ENCODE data around the gene INPP5J.
"Not testable (repeated sequence)": the region's sequence is repeated elsewhere in the genome, so short reads cannot be mapped to it uniquely, and the experiment has no call there.

INPP5J gene

GRCh38 chr22:31153357-31153756, 30.6 kb downstream of the INPP5J start:
- no peak overlapping the region for H3K27ac ChIP-seq (ENCODE audit: low read depth, low read length)
- no peak overlapping the region for H3K4me3 ChIP-seq (ENCODE audit: low read length)
- H3K27me3 ChIP-seq (ENCODE audit: control insufficient read depth, insufficient read depth, low read length) = no peaks in the 10 kb centered on the region
- H3K9ac ChIP-seq (ENCODE audit: low read length) = no peak overlapping the region
- no peaks in the 10 kb centered on the region for H3K36me3 ChIP-seq (ENCODE audit: control insufficient read depth, insufficient read depth, low read length)
- H3K4me1 ChIP-seq (ENCODE audit: control insufficient read depth, insufficient read depth, low read length) = peaks cover 13% of the 10 kb centered on the region

- H3K27me3 ChIP-seq (ENCODE audit: control insufficient read depth, insufficient read depth, low read length) = no peaks in the 10 kb centered on the region
- H3K9ac ChIP-seq (ENCODE audit: low read length) = no peak overlapping the region
- H3K36me3 ChIP-seq (ENCODE audit: control insufficient read depth, insufficient read depth, low read length) = no peaks in the 10 kb centered on the region
- peaks cover 10% of the 10 kb centered on the region for H3K4me1 ChIP-seq (ENCODE audit: control insufficient read depth, insufficient read depth, low read length)
- H3K4me3 ChIP-seq (ENCODE audit: low read length) = no peak overlapping the region
- H3K27ac ChIP-seq (ENCODE audit: low read depth, low read length) = peak overlapping the region; percentile 38
Measured at GRCh38 chr22:31154975-31155374, 32.2 kb downstream of the INPP5J start.

- Histone ChIP-seq H3K9ac (ENCODE audit: low read length) (no peak overlapping the region), H3K36me3 (ENCODE audit: control insufficient read depth, insufficient read depth, low read length) (no peaks in the 10 kb centered on the region), H3K4me1 (ENCODE audit: control insufficient read depth, insufficient read depth, low read length) (peaks cover 10% of the 10 kb centered on the region), H3K27ac (ENCODE audit: low read depth, low read length) (peak overlapping the region; percentile 38), H3K27me3 (ENCODE audit: control insufficient read depth, insufficient read depth, low read length) (no peaks in the 10 kb centered on the region), H3K4me3 (ENCODE audit: low read length) (no peak overlapping the region)
Measured at GRCh38 chr22:31155422-31155821, 32.7 kb downstream of the INPP5J start.

GRCh38 chr22:31160328-31160978, 37.7 kb downstream of the INPP5J start:
- Histone ChIP-seq H3K4me1 (ENCODE audit: control insufficient read depth, insufficient read depth, low read length) (peaks cover 15% of the 10 kb centered on the region), H3K36me3 (ENCODE audit: control insufficient read depth, insufficient read depth, low read length) (no peaks in the 10 kb centered on the region), H3K27me3 (ENCODE audit: control insufficient read depth, insufficient read depth, low read length) (no peaks in the 10 kb centered on the region), H3K4me3 (ENCODE audit: low read length) (peak overlapping the region; percentile 83), H3K27ac (ENCODE audit: low read depth, low read length) (peak overlapping the region; percentile 72), H3K9ac (ENCODE audit: low read length) (peak overlapping the region; percentile 74)

DNA sequence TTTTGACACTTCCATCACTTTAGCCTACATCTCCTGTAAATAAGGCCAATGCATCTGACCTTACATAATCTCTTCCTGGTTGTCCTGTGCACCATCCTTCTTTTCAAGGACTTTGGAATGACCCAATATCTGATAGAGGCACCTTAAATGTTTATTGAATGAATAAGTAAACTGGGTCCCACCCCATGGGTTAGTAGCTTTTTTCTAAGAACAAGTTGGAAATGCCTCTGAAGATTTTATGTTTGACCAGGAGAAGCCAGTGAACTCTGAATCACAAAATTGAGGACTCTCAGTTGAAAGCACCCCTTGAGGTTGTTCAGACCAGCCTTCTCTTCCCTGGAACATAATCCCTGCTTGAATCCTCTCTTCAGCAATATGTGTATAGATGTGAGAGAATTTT, 38.6 kb downstream of the INPP5J start:
- Histone ChIP-seq H3K4me3 (ENCODE audit: low read length) (peak overlapping the region; percentile 83), H3K9ac (ENCODE audit: low read length) (no peak overlapping the region), H3K27ac (ENCODE audit: low read depth, low read length) (no peak overlapping the region), H3K36me3 (ENCODE audit: control insufficient read depth, insufficient read depth, low read length) (no peaks in the 10 kb centered on the region), H3K4me1 (ENCODE audit: control insufficient read depth, insufficient read depth, low read length) (peaks cover 10% of the 10 kb centered on the region), H3K27me3 (ENCODE audit: control insufficient read depth, insufficient read depth, low read length) (no peaks in the 10 kb centered on the region)

GRCh38 chr22:31162015-31162765, 39.4 kb downstream of the INPP5J start:
- Histone ChIP-seq H3K27ac (ENCODE audit: low read depth, low read length) (no peak overlapping the region), H3K36me3 (ENCODE audit: control insufficient read depth, insufficient read depth, low read length) (no peaks in the 10 kb centered on the region), H3K27me3 (ENCODE audit: control insufficient read depth, insufficient read depth, low read length) (no peaks in the 10 kb centered on the region), H3K4me1 (ENCODE audit: control insufficient read depth, insufficient read depth, low read length) (peaks cover 10% of the 10 kb centered on the region), H3K9ac (ENCODE audit: low read length) (no peak overlapping the region), H3K4me3 (ENCODE audit: low read length) (no peak overlapping the region)

DNA sequence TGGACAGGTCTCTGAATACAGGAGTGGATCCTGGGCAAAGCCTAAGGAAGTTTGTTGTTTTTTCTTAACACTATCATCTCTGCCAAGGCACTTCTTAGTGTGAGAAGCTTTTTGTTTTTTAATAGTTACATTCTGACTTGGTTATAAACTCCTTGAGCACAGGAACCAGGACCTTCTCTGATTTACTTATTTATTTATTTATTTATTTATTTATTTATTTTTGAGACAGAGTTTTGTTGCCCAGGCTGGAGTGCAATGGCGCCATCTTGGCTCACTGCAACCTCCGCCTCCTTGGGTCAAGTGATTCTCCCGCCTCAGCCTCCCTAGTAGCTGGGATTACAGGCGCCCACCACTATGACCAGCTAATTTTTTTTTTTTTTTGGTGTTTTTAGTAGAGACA, 48.2 kb downstream of the INPP5J start:
- H3K4me1 ChIP-seq (ENCODE audit: control insufficient read depth, insufficient read depth, low read length) = peaks cover 13% of the 10 kb centered on the region

DNA sequence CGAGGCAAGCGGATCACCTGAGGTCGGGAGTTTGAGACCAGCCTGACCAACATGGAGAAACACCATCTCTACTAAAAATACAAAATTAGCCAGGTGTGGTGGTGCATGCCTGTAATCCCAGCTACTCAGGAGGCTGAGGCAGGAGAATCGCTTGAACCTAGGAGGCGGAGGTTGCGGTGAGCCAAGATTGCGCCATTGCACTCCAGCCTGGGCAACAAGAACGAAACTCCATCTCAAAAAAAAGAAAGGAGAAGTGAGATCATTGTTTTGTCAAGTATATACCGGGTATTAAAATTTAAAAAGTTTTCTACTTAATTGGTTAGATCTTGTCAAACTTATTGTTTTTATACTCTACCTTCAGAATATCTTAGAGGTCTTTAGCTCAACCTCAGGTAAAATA, 49.0 kb downstream of the INPP5J start:
- H3K4me3 ChIP-seq (ENCODE audit: low read length); H3K36me3 ChIP-seq (ENCODE audit: control insufficient read depth, insufficient read depth, low read length); H3K9ac ChIP-seq (ENCODE audit: low read length); H3K27ac ChIP-seq (ENCODE audit: low read depth, low read length); H3K27me3 ChIP-seq (ENCODE audit: control insufficient read depth, insufficient read depth, low read length): not testable (repeated sequence)
- H3K4me1 ChIP-seq (ENCODE audit: control insufficient read depth, insufficient read depth, low read length) = peaks cover 13% of the 10 kb centered on the region

More for the DNA sequence above, 48.2 kb downstream of the INPP5J start:
- Histone ChIP-seq H3K9ac (ENCODE audit: low read length) (no peak overlapping the region), H3K36me3 (ENCODE audit: control insufficient read depth, insufficient read depth, low read length) (no peaks in the 10 kb centered on the region), H3K4me3 (ENCODE audit: low read length) (no peak overlapping the region), H3K27me3 (ENCODE audit: control insufficient read depth, insufficient read depth, low read length) (no peaks in the 10 kb centered on the region), H3K27ac (ENCODE audit: low read depth, low read length) (no peak overlapping the region)

GRCh38 chr22:31173386-31174145, 50.8 kb downstream of the INPP5J start:
- peak overlapping the region; percentile 66 for H3K27ac ChIP-seq (ENCODE audit: low read depth, low read length)

GRCh38 chr22:31176923-31177322, 54.2 kb downstream of the INPP5J start:
- H3K4me1 ChIP-seq (ENCODE audit: control insufficient read depth, insufficient read depth, low read length) = peaks cover 13% of the 10 kb centered on the region
- H3K9ac ChIP-seq (ENCODE audit: low read length) = no peak overlapping the region
- H3K36me3 ChIP-seq (ENCODE audit: control insufficient read depth, insufficient read depth, low read length) = no peaks in the 10 kb centered on the region

More at GRCh38 chr22:31173386-31174145, 50.8 kb downstream of the INPP5J start:
- Histone ChIP-seq H3K27me3 (ENCODE audit: control insufficient read depth, insufficient read depth, low read length) (no peaks in the 10 kb centered on the region), H3K9ac (ENCODE audit: low read length) (no peak overlapping the region), H3K4me1 (ENCODE audit: control insufficient read depth, insufficient read depth, low read length) (peaks cover 13% of the 10 kb centered on the region), H3K4me3 (ENCODE audit: low read length) (no peak overlapping the region), H3K36me3 (ENCODE audit: control insufficient read depth, insufficient read depth, low read length) (no peaks in the 10 kb centered on the region)

DNA sequence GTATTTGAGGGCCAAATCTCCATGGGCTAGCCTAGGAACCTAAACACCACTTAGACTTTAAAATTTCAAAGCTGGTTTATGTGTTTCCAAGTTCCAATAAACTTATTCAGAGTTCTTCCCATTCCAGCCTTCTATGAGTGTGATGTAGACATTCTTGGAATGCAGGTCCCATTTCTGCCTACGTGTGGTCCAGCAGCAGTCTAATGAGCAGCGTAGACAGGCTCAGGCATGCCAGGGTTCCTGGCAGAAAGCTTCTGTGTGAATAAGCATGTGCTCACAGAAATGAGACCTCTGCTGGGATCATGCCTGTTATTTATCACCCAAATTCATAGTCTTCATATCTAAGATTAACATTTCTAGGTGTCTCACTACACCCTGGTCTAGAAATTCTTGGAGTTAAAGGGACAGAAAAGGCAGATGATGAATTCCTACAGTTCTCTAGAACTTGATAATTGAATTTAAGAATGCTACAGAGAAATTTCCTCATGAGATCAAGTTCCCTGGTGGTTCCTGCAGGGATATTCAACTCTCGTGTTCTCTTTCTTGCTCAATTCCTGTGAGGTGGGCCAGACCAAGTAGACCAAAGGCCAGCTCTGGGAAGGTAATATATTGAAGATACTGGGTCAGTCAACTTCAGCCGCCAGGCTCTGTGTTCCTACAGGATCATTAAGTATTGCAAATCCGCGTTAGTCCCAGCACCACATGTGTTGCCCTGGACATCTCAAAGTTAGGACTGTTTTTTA, 54.8 kb downstream of the INPP5J start:
- H3K36me3 ChIP-seq (ENCODE audit: control insufficient read depth, insufficient read depth, low read length) = no peaks in the 10 kb centered on the region
- peaks cover 13% of the 10 kb centered on the region for H3K4me1 ChIP-seq (ENCODE audit: control insufficient read depth, insufficient read depth, low read length)
- no peaks in the 10 kb centered on the region for H3K27me3 ChIP-seq (ENCODE audit: control insufficient read depth, insufficient read depth, low read length)
- H3K4me3 ChIP-seq (ENCODE audit: low read length) = no peak overlapping the region
- H3K9ac ChIP-seq (ENCODE audit: low read length) = no peak overlapping the region
- H3K27ac ChIP-seq (ENCODE audit: low read depth, low read length) = no peak overlapping the region

More at GRCh38 chr22:31176923-31177322, 54.2 kb downstream of the INPP5J start:
- H3K27ac ChIP-seq (ENCODE audit: low read depth, low read length) = no peak overlapping the region
- no peak overlapping the region for H3K4me3 ChIP-seq (ENCODE audit: low read length)
- no peaks in the 10 kb centered on the region for H3K27me3 ChIP-seq (ENCODE audit: control insufficient read depth, insufficient read depth, low read length)

GRCh38 chr22:31178859-31179258, 56.1 kb downstream of the INPP5J start:
- Histone ChIP-seq H3K27ac (ENCODE audit: low read depth, low read length) (no peak overlapping the region), H3K4me3 (ENCODE audit: low read length) (no peak overlapping the region), H3K36me3 (ENCODE audit: control insufficient read depth, insufficient read depth, low read length) (no peaks in the 10 kb centered on the region), H3K4me1 (ENCODE audit: control insufficient read depth, insufficient read depth, low read length) (peaks cover 3% of the 10 kb centered on the region), H3K27me3 (ENCODE audit: control insufficient read depth, insufficient read depth, low read length) (no peaks in the 10 kb centered on the region), H3K9ac (ENCODE audit: low read length) (no peak overlapping the region)
